Stimulated activated CD8-positive, alpha-beta memory T cell treated with anti-CD3 and anti-CD28 coated beads, Interleukin-7, amount 100 ng/mL, for 4 hours (primary cell): Measurements from ENCODE around the gene BBS5.
"Not testable (repeated sequence)": the region's sequence is repeated elsewhere in the genome, so short reads cannot be mapped to it uniquely, and the experiment has no call there.

Source experiments
- DNase-seq, 2 donors: peaks; one replicate each; pipeline ENCODE4 v3.0.0-alpha.2; 2020; ENCODE audit warnings: low read depth in 2 of 2

BBS5 gene

DNA sequence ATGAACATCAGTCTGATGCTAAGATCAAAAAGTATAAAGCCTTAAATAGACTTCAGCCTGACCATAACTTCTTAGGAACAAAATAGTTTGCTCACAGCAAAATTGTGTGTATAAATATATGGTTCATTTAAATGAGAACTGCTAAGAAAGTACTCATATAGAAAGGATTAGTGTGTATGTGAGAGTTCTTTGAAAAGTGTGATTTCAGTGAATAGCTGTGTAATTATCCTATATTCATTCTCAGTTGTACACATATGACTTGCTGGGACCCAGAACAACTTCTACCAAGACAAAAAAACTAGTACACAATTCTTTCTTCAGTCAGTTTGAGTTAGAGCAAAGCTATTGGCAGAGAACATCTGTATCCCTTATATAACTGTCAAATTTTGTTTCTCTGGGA lies 7.2 kb downstream of the BBS5 start:
- no peak for DNase-seq

DNA sequence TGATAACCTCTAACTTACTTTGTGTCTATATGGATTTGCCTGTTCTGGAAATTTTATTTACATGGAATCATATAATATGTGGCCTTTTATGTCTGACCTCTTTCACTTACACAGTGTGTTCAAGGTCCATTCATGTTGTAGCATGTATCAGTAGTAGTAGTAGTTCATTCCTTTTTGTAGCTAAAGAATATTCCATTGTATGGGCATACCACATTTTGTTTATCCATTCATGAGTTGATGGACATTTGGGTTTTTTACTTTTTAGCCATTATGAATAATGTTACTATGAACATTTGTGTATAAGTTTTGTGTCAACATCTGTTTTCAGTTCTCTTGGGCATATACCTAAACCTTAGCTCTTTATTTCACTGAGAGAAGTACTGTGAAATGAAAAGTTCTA lies 11.5 kb downstream of the BBS5 start:
- no peak for DNase-seq

DNA sequence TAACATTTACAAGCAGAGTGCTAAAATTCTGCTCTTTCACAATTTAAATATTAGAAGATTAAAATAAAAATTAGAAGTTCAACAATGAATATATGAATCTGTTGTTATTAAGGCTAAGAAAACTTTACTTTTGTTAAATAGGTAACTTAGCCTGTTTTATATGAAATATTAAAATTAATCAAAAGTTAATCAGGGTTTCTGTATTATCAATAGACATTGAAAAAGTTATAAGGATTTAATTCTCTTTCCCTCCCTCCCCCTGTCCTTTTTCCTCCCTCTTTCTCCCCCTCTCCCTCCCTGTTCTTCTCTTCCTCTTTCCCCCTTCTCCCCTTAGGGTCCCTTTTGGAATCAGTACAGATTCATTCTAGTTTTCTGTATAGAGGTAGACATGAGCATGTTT lies 12.1 kb downstream of the BBS5 start:
- DNase-seq = no peak

DNA sequence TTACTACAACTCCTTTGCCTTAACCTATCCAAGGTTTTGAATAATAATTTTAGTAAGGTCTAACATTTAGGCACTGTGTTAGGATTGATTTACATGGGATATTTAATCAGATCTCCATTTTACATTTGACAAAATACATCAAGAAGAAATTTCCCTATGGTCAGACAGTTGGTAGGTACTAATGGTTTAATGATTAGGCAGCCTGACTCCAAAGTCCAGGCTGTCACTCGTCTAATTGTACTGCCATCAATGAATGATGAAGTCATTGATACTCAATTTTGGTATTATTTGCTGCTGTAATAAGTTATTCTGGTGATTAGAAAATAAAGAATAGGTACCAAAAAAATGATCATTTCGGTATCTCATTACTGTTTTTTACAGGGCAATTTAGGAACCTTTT lies 14.1 kb downstream of the BBS5 start:
- no peak for DNase-seq

DNA sequence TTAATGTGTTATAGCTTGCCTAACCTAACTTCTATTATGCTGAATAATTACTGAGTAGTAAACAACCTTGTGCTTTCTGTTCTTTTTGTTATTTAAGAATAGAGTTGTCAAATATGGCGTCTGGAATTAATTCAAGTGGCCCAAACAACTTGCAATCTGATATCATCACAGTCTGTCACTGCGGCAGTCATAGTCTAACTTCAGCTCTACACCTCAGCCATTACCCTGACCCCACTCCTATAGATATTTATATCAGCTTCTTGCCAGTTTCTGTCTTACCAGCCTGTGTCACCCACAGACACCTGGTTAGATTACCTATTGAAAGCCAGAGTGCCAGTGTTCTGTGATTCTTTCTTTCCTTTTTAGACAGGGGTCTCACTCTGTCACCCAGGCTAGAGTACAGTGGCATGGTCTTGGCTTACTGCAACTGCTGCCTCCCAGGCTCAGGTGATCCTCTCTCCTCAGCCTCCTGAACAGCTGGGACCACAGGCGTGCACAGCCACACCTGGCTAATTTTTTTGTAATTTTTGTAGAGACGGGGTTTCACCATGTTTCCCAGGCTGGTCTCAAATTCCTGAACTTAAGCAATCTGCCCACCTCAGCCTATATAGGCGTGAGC lies 16.1 kb downstream of the BBS5 start:
- no peak for DNase-seq

DNA sequence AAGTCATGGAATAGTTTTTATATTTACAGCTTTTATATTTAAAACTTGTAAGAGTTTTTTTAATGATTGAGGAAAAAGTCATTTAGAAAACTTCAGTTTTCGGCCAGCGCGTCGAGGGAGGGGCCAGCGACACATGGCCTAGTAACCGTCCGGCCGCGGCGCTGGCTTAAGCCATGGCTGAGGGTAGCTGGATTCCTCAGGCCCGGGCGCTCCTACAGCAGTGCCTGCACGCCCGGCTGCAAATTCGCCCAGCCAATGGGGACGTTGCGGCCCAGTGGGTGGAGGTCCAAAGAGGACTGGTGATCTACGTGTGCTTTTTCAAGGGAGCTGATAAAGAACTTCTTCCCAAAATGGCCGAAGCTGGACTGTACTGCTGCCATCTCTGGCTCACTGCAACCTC lies 25.4 kb downstream of the BBS5 start:
- DNase-seq = no peak

DNA sequence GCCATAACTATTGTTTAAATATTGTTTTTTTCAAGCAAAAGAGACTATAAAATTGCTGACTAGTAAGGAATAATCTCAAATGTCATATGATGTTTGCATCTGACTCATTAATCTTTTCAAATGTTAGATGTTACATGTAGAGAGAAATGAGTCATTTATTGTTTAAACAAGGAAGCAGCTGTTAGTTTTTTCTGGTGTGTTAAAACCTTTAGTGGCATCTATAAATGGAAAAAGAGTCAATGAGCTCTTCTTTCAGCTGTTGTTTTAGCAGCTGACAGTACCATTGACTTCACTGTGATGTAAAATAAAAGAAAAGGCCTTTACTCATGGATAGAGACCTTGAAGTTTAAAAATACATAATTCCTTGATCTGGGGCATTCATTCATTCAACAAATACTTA lies 28.4 kb downstream of the BBS5 start:
- no peak for DNase-seq

DNA sequence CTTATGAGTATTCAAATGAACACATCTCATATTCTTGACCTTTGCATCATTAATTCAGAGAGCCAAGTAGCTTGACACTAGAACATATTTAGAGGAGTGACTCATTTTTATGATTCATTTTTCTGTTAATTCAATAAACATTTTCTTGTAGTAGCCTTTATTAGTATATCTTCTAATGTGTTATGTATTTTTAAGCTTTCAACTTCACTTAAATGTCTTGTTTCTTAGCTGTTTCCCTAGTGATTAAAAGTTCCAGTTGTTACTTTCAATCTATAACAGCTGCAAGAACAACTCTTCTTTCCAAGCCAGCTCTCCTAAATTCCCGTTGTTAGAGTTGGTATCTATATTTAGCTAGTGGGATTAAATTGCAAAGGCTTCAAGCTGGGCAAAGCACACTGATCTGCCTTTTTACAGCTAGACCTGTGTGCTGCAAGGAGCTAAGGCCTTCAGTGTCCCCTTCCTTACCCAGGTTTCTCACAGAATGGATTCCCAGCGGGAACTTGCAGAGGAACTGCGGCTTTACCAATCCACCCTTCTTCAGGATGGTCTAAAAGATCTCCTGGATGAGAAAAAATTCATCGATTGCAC lies 30.1 kb downstream of the BBS5 start, which contains the start of gene KLHL41:
KLHL41 (plus strand) TSS at position 405 of the 588 bp plus-strand sequence; CDS start at position 482, 77 bp downstream.
- DNase-seq = no peak

DNA sequence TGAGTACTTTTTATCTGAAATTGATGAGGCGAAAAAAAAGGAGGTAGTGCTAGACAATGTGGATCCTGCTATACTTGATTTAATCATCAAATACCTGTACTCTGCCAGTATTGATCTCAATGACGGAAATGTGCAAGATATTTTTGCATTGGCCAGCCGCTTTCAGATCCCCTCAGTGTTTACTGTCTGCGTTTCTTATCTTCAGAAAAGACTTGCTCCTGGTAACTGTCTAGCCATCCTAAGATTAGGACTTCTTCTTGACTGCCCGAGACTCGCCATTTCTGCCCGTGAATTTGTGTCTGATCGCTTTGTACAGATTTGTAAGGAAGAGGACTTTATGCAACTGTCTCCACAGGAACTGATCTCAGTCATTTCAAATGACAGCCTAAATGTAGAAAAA lies 30.7 kb downstream of the BBS5 start:
- DNase-seq = no peak

DNA sequence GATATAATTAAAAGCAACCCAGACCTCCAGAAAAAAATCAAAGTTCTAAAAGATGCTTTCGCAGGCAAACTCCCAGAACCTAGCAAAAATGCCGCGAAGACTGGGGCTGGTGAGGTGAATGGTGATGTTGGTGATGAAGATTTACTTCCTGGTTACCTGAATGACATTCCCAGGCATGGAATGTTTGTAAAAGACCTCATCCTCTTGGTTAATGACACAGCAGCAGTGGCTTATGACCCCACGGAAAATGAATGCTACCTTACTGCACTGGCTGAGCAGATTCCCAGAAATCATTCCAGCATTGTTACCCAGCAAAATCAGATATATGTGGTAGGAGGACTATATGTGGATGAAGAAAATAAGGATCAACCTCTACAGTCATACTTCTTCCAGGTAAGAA lies 31.2 kb downstream of the BBS5 start:
- DNase-seq = no peak

DNA sequence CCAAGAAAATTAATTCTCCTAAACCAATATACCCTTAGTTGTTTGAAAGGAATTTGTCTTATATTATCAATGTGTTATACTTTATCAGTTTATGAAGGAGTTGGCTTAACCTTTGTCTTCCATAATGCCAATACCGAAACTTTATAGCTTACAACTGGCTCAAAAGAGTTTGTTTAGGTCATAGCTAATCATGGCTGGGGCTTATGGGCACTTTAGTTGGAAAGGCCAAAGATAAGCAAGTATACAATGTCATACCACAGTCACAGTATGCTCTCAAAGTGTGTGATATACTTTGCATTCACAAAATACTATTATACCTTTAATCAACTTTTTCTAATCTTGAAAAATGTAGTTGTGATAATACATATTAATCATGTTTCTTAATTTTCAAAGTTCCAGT lies 32.5 kb downstream of the BBS5 start:
- no peak for DNase-seq

DNA sequence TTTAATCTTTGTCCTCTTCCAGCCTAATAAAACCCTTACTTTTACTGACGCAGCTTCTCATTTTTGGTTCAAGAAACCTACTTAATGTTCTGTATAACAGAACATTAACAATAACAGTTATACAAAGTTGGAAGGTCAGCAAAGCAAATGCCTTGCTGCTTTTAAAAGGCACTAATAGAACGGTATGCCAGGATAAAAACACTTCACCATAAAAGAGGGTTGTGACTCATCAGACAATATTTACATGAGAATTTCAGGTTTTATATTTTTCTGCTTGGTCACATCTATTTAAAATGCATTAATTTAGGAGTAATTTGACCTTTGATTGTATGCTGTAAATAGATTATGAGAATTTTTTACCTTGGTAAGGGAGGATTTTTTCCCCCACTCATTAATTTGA lies 33.2 kb downstream of the BBS5 start:
- no peak for DNase-seq

DNA sequence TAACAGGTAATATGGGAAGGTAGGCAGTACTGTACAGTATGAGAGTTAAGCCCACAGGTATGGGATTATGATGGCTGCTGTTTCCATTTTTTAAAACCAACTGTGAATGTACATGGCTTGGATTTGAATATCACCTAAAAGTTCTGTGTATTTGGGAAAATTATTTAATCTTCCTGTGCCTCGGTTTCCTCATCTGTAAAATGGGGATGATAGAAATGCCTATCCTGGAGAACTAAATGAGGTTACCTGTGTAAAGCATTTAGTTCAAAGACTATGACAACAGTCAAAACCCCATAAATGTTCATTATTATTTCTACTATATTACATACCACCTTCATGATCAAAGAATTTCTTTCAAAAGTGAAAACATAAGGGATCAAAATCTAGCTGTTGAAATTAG lies 33.8 kb downstream of the BBS5 start:
- no peak for DNase-seq

DNA sequence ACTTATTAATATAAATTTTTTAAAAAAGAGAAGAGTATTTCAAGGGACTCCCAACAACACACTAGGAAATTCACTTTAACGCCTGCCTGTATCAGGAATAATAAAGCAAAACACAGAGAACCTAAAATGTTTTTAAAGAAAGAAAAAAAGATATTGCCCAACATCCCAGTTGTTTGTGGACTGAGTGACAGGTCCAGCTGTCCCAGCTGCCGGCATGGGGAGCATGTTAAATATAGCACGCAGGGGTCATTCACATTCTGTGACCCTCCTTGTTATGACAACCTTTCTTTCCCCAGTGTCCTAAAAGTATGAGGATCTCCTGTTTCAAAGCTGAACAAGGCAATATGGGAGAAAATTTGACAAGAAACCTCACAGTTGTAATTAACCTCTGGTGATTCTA lies 34.6 kb downstream of the BBS5 start:
- DNase-seq = no peak

DNA sequence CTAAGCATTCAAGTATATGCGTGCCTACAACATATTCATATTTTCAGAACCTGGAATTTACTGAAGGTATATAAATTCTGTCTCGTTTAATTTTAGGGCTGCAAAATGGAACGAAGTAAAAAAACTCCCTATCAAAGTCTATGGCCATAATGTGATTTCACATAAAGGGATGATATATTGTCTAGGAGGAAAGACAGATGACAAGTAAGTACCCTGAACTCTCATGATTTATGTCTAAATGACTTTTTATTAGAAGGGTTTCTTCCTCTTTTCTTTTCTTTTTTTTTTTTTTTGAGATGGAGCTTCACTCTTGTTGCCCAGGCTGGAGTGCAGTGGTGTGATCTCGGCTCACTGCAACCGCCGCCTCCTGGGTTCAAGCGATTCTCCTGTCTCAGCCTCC lies 35.5 kb downstream of the BBS5 start:
- not testable (repeated sequence) for DNase-seq

DNA sequence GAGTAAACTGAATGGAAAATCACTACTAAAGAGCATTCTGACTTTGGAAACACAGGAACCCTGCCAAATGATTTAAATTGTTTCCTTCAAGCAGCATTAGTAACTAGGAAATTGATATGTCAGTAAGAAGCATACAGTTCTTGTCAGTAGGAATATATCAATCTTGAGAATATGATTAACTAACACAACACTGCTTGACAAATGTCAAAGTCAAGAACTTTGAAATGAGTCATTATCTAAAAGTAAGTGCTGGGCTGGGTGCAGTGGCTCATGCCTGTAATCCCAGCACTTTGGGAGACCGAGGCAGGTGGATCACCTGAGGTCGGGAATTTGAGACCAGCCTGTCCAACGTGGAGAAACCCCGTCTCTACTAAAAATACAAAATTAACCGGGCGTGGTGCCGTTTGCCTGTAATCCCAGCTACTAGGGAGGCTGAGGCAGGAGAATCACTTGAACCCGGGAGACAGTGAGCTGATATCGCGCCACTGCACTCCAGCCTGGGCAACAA lies 37.2 kb downstream of the BBS5 start:
- DNase-seq = not testable (repeated sequence)

DNA sequence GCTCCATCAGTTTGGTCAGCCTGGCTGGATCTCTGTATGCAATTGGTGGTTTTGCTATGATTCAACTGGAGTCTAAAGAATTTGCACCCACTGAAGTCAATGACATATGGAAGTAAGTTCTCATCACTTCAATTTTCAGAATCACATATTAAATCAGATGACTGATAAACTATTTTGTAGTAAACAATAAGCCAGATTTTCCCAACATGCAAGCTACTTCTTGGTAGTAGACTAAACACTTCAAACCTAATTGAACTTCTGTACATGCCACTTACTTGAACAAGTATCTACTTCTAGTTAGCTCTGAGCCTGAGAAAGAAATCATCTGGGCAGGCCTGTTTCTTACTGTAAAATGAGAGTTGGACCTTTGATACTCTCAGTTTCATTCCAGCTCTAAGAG lies 41.6 kb downstream of the BBS5 start:
- no peak for DNase-seq

DNA sequence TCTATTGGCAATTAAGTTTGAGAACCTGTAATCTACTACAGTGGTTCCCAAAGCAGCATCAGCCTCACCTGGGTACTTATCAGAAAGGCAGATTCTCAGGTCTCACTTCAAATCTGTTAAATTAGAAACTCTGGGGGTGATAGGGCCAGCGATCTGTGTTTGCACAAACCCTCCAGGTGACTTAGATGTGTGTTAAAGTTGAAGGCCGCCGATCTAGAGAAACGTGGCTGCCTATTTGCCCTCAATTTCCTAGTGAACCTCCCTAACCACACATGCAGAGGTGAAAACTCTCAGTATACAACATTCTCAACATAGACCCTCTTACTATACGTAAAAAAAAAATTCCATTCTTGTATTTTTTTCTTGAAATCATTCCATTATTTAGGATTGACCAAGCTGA lies 44.4 kb downstream of the BBS5 start:
- DNase-seq = no peak

DNA sequence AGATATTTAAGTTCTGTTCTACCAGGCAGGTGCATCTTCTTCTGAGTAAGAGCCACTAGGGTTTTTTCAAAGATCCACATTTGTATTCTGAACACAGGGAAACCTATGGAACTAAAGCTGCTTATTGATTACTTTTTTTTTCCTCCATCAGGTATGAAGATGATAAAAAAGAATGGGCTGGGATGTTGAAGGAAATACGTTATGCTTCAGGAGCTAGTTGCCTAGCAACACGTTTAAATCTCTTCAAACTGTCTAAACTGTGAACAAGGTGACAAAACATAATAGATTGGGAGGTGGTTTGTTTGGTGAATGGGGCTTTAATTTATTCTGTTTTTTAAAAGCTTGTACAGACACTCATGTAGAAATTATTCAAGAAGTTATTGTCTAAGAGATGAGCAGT lies 46.1 kb downstream of the BBS5 start:
- no peak for DNase-seq

DNA sequence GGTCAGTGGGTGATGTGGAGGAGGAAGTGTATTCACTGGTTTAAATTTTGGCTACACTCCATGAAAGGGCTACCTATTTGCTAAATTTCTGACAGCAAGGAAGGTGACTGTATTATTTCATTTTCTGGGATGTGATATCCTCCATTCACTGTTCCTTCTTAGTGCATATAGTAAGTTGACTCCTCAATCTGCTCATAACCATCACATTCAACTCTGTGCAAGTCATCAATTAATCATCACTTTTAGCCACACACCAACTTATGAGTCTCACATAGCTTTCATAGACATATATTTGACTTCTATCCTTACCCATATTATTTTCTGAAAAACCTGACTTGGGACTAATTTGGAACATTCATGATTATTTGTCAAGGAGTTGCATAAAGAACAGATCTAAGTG lies 47.2 kb downstream of the BBS5 start:
- DNase-seq = no peak

DNA sequence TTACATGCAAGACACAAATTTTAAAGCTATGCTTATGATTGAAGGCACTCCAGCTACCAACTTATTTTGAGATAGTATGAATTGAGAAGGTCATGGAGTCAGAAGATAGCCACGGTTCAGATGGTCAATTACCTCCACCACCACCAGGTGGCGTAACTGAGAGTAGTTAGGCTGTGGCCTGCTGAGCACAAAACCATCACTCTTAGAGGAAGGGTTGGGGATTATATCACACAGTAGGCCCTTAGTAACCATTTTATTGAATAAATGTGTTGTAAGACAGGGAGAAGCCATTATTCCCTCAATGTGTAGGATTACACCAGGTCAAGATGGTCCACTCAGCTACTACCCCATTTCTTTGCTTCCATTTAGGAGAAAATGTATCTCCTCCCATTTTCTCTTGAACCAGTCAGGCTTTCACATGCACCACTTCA lies 49.0 kb downstream of the BBS5 start:
- DNase-seq = peak; percentile 46 to 48

DNA sequence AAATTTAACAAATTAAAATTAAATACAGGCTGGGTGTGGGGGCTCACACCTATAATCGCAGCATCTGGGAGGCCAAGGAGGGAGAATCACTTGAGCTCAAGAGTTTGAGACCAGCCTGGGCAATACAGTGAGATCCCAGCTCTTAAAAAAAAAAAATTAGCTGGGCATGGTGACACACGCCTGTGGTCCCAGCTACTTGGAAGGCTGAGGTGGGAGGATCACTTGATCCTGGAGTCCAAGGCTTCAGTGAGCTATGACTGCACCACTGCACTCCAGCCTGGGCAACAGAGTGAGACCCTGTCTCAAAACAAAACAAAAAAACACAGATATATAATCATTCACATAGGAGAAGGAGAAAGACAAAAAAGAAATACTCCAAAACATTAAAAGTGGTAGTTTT lies 60.2 kb downstream of the BBS5 start:
- not testable (repeated sequence) for DNase-seq

DNA sequence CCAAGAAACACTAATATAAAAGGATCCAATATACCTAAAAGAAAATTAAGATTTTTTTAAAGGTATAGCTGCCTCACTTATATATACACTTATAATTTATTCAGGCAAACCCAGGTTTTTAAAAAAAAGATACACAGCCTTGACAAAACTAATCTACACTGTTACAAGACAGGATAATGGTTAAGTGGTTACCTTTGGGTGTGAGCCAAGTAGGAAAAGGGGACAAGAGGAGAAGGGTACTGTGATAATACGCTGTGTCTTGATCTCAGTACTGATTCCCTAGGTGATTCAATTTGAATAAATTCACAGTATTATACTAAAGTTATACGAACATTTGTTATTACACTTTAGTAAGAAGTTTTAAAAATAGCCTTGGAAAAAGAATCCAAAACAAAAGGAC lies 60.9 kb downstream of the BBS5 start:
- DNase-seq = no peak

DNA sequence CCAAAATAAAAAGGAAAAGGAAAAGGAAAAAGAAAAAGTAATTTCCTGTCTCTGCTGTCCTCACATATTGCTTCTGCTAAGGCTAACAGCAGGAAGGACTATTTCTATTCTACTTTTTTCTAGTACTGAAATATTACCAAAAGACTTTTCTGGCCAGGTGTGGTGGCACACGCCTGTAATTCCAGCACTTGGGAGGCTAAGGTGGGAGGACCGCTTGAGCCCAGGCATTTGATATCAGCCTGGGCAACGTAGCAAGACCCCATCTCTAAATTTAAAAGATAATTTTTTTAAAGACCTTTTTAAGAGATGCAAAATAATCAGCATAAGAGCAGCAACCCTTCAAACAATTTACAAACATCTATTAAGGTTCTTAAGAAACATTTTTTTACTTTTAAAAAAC lies 63.1 kb downstream of the BBS5 start:
- no peak for DNase-seq
